Nucleus accumbens (tissue), 56 donors: ENCODE data around the gene MRGPRX3.
"Not testable (repeated sequence)": the region's sequence is repeated elsewhere in the genome, so short reads cannot be mapped to it uniquely, and the experiment has no call there.

ENCODE experiments used
- DNase-seq, 56 donors: peaks; one replicate each; lab custom pipeline; 2025; lab: John Stamatoyannopoulos, UW

The MRGPRX3 gene

DNA sequence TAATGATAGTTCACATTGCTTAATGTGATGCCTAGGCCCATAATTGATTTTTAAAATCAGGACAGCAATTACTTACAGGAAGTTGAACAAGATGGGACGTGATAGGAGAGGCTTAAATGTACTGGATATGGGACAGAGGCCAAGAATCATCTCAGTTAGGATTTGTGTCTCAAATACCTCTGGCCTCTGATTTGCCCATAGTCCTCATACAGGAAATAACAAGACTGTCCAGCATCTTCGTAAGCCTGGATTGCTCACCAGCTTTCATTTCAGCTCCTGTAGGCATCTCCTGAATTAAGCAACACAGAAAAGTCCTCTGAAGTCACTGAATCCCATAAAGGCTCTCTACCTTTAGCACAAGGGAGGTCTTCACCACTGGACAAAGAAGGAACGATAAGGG, at the start of gene MRGPRX3:
MRGPRX3 (plus strand) TSS at position 231 of the 400 bp plus-strand sequence. CDS start 4,632 bp downstream, outside the sequence.
- no peak for DNase-seq

DNA sequence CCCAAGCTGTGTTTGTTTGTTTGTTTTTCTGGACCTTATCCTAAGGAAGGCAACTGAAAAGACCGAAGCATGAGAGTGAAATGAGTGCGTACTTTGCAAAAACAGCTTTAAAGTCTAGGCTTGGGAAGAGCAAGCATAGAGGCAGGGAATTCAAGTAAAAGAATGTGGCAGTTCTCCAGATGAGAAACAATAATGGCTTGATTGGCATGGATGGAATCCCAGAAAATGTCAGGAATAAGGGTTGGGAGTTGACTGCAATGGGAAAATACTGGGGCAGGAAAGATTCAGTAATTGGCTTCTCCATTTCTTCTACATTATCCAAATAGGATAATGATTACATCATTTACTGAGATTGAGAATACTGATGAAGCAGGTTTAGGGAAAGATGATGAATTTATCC, 44.0 kb upstream of the MRGPRX3 start:
- DNase-seq: no peak

DNA sequence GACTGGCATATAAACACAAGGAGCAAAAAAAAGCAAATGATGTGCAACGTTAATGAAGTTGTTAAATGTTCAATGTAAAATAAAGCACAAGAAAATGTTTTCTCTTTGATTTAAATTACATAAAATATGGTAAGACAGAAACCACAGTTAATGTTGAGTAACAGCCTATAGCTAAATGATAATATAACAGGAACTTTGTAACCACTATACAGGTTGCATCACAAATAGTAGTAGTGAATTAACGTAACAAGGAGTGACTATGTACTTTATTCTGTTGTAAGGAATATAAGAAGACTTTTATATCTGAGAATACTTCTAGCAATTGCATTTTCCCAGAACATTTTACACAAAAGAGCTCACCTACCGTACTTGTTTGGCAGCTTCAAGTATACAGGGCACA, 43.4 kb upstream of the MRGPRX3 start:
- no peak for DNase-seq

DNA sequence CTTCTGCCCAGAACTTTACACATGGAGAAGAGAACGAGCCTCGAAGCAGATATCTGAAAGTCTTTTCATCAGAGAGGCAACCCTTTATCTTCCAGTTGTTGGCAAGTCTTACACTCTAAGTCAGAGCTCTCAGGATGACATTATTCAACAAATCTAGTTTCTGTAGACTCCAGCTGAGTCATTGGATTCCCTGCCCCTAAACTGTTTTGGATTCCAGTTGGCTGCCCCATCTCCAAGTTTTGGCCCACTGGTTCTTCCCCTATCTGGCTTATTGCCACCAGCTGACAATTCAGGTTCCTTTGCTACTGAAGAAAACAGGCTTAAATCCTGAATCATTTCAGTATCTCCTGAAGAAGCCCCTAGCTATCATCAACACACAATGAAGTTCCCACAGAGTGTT, 40.6 kb upstream of the MRGPRX3 start:
- DNase-seq: peak in 2 of 56 donors; percentile 1 to 10

DNA sequence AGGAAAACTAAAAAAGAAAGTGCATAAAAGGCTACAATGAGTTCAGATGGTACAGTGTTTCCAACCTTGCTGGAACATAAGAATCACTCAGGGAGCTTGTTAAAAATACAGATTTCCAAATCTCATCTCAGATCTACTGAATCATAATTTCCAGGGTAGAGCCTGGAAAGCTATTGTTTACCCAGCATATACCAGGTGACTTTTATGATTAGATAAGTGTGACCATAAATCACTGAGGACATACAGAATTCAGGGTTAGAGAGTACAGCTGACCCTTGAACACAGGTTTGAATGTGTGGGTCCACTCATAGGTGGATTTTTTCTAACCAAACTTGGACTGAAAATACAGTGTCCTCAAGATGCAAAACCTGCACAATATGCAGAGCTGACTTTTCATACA, 38.4 kb upstream of the MRGPRX3 start:
- no peak for DNase-seq

DNA sequence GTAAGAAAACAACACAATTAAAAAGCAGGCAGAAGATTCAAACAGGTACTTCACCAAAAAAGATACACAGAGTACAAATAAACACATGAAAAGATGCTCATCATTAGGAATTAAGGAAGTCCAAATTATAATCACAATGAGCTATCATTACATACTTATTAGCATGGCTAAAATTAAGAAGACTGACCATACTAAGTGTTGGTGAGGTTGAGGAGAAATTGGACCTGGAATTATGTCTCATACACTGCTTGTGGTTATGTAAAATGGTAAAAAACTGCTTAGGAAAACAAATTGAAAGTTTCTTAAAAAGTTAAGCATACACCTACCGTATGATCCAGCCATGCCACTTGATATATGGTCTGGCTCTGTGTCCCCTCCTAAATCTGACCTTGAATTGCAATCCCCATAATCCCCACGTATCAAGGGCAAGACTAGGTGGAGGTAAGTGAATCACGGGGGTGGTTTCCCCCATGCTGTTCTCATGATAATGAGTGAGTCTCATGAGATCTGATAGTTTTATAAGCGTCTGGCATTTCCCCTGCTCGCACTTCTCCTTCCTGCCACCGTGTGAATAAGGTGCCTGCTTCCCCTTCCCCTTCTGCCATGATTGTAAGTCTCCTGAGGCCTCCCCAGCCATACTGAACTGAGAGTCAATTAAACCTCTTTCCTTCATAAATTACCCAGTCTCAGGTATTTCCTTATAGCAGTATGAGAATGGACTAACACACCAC, 31.3 kb upstream of the MRGPRX3 start:
- no peak for DNase-seq

DNA sequence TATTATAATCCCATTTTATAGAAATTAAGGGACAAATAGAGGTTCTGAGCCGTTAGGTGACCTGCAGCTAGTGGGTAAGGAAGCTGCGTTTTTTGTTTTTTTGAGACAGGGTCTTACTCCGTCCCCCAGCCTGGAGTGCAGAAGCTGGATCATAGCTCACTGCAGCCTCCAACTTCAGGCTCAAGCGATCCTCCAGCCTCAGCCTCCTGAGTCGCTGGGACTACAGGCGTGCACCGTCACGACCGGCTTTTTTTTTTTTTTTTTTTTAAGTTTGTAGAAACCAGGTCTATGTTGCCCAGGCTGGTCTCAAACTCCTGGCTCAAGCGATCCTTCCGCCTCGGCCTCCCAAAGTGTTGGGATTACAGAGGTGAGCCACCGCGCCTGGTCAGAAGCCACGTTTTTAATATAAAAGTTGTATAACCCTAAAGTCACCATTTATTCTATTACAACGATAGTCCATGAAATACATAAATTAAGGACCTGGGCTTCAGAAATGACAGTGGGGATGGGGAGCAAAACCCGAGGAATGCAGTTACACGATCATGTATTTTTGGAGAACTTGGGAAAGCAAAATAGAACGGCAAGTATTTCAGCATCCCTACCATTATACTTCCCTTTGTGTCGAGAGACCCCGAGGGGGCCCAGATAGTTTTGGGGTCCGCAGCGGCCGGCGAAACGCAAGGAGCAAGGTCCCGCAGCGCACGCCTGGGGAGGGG, 27.1 kb upstream of the MRGPRX3 start:
- DNase-seq: no peak

DNA sequence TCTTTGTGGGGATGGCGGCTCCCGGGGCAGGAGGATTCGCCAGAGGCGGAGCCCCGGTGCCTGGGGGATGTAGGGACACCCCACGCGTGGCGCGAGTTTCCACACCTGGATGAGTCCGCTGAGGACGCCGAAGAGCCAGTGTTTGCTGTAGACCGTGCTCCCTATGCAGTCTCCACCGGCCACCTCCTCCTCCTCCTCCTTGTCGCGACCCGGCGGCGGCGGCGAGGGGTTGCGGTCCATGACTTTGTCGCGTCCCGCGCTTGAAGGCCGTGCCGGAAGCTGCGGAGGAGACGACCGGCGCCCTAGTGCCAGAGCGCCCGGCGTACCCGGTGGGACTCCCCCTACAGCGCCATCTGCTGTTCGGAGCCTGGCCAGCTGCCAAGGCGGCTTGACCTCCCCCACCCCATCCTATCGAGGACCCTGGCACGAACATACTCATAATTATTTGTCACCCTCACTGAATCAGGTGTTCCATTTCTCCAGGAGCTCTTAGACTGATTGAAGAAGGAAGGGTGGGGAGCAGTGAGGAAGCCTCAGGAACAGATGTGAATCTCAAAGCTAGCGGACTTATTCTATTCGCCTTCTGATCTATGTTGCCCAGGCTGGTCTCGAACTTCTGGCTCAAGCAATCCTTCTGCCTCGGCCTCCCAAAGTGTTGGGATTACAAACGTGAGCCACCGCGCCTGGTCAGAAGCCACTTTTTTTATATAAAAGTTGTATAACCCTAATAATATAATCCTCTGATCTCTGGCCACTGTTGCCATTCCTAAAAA, 26.4 kb upstream of the MRGPRX3 start, which contains the start of gene SAAL1:
SAAL1 (minus strand) TSS at position 281 of the 773 bp plus-strand sequence; CDS start at position 240, 41 bp downstream.
- peak in 55 of 56 donors; percentile 24 to 90 (median 74) for DNase-seq

DNA sequence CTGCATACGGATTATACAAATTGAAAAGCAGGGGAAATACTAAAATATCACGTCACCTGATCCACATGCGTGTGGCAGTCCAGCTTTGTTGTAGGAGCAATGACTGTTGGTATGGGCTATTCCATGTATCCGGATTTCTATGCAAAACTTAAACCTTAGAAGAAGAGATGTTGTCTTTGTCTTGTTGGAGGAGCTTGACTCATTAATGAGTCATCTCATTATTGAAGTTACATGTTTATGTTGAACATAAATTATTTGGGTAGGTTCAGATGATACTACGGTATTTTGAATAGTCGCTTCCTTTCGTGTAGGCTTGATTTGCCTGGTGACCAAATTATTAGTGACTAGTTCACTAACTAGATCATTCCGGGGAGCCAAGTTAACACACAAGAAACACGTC, 25.7 kb upstream of the MRGPRX3 start:
- no peak for DNase-seq

DNA sequence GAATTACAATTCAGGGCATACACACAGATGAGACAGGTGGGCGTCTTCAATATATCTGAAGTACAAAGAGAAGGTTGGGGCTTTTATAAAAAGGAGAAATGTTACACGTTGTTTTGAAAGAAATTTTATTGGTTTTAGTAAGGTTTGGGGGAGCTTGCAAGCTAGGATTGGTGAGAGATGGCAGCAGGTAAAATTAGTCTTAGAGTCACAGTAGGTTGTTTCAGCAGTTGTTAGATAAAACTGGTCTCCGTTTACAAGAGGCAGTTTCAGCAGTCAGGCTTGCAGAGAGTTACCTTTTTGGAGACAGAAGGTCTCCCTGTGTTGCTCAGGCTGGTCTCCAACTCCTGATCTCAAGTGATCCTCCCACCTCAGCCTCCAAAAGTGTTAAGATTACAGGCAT, 24.1 kb upstream of the MRGPRX3 start:
- DNase-seq: no peak

DNA sequence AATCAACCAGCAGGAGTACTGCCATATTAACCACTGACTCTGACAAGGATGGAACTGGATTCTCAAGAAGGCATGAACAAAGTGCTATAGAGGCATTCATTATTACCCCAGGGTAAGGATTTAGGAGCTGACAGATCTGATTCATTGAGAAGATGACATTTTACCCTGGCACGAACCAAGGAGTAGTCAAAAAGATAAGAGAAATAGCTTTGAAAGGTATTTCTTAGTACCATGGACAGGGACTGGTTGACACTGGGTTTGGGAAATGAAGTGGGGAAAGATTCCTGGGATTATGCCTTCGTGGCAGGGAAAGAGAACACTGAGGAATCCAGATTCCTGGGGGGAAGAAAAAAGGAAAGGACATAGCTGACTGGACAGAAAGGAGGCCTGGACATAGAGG, 21.4 kb upstream of the MRGPRX3 start:
- DNase-seq: no peak

DNA sequence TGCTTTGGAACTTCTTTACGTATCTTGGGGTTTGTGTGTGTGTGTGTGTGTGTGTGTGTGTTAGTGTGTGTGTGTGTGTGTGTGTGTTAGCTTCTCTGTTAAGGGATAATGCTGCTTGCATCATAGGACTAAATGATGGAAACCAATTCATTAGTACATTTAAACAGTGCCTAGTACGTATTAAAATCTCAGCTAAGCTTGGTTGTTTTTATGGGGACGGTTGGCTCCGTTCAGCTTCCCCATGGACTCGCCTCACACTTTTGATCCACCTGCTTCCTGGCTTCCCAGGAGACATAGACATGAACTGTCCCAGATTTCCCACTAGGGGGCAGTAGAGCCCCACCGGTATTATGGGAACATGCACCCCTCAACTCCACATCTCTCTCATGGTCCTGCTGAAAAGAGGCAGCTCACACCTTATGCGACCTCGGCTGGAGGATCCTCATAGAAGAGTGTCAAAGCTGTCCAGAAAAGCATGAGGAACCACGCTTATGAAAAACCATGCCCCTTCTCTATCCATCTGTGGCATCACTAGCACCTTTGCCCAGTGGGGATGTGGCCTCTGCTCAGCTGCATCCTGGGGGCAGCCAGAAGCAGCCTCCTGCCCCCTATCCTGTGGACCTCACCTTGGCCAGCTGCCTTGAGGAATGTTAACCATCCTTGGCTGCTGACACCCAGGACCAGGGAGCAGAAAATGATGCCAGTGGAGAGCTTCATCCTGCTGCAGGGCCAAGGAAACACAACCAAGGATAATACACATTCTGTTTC, 16.8 kb upstream of the MRGPRX3 start:
- DNase-seq: peak in 47 of 56 donors; percentile 3 to 76 (median 31)

DNA sequence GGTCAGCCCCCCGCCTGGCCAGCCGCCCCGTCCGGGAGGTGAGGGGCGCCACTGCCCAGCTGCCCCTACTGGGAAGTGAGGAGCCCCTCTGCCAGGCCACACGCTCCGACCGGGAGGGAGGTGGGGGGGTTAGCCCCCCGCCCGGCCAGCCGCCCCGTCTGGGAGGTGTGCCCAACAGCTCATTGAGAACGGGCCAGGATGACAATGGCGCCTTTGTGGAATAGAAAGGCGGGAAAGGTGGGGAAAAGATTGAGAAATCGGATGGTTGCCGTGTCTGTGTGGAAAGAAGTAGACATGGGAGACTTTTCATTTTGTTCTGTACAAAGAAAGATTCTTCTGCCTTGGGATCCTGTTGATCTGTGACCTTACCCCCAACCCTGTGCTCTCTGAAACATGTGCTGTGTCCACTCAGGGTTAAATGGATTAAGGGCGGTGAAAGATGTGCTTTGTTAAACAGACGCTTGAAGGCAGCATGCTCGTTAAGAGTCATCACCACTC, 11.0 kb upstream of the MRGPRX3 start:
- DNase-seq: not testable (repeated sequence)

DNA sequence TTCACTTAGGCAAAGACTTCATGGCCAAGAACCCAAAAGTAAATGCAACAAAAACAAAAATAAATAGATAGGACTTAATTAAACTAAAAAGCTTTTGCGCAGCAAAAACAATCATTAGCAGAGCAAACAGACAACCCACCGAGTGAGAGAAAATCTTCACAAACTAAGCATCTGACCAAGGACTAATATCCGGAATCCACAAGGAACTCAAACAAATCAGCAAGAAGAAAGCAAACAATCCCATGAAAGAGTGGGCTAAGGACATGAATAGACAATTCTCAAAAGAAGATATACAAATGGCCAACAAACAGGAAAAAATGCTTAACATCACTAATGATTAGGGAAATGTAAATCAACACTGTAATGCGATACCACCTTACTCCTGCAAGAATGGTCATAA, 1.3 kb upstream of the MRGPRX3 start:
- not testable (repeated sequence) for DNase-seq

DNA sequence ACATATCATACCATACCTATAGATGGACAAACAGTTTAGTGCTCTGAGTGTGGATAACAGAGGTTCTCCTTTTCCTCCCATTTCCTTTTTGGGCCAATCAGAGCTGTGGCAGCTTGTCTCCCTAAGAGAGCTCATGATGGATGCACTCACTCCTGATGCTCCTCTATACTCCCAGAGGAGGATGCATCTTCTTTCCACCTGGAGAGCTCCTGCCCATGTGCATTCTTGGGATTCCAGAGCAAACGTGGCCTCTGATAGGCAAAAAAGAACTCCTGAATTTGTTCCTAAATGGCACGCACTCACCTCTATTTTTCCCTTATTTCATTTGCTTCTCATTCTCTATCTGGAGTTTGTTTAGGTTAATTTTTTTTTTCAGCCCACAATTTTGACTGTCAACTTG, 2.9 kb downstream of the MRGPRX3 start:
- no peak for DNase-seq

DNA sequence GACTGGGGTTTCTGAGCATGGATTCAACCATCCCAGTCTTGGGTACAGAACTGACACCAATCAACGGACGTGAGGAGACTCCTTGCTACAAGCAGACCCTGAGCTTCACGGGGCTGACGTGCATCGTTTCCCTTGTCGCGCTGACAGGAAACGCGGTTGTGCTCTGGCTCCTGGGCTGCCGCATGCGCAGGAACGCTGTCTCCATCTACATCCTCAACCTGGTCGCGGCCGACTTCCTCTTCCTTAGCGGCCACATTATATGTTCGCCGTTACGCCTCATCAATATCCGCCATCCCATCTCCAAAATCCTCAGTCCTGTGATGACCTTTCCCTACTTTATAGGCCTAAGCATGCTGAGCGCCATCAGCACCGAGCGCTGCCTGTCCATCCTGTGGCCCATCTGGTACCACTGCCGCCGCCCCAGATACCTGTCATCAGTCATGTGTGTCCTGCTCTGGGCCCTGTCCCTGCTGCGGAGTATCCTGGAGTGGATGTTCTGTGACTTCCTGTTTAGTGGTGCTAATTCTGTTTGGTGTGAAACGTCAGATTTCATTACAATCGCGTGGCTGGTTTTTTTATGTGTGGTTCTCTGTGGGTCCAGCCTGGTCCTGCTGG, 4.9 kb downstream of the MRGPRX3 start:
- DNase-seq: no peak

DNA sequence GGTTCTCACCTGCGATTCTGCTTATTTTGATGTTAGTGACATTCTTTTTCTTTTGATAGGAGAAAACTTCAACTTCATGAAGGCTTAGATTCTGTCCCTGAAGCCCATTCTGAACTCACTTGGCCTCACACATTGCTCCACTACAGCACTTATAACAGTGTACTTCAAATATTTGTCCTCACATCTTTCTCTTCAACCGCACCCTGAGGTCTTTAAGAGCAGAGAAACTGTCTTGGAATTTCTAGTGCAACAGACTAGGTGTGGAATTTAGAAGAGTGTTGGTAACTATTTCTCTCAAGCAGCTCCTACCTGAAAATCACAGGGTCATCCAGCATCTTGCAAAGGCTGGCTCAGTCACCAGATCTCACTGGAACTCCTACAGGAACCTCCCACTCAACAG, 7.8 kb downstream of the MRGPRX3 start:
- no peak for DNase-seq

DNA sequence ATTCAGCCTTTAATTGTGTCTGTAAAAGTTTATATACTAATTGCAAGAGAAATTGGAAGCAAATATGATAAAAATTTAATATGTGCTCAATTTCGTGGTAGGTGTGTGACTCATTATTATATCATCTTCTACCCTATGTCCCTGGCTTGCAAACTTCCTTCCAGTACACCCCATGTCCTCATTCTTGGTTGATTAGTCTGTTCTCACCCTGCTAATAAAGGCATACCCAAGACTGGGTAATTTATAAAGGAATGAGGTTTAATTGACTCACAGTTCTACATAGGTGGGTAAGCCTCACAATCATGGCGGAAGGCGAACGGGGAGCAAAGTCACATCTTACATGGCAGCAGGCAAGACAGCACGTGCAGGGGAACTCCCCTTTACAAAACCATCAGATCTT, 11.9 kb downstream of the MRGPRX3 start:
- DNase-seq: no peak

DNA sequence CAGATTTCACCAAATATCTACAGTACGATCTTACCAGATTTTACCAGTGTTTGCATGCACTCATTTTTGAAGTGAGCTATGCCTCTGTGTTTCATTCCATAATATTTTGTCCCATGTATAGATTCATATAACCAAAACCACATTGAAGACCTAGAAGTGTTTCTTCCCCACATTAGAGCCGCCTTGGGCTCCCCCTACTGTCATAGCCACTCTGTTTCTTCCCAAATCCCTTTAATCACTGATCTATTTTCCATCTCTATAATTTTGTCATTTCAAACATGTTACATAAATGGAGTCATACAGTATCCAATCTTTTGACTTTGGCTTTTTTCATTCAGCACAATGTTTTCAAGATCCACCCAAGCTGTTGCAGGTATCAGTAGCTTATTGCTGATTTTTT, 12.7 kb downstream of the MRGPRX3 start:
- DNase-seq: no peak

DNA sequence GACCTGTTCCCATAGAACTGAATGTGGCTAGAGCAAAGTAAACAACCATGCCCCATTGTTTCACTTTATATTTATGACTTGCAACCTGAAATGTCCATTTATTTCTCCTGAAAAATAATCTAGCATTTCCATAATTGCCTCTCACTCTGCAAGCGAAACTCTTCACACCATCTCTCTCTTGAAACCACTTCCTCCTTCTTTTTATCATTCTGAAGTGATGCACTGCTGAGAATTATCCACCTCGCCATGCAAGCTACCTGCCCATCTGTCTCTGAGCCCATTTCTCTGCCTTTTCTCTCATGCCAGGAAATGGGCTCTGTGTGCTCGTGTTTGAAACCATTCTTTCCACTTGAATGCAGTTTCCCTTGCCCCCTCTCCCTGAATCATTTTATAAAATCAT, 13.5 kb downstream of the MRGPRX3 start:
- DNase-seq: no peak
